HL-60 (cell line): Measurements from ENCODE around the gene ALOXE3.

Experiments
- DNase-seq, 2 experiments: peaks; one replicate each; pipeline ENCODE4 v3.0.0-alpha.2; 2010 to 2020; ENCODE audit warnings: low read depth in 1 of 2, low spot score in 1 of 2
- H3K27ac ChIP-seq: fragments of 250-450 bp; sonication (Bioruptor Pico); replicated peaks from 2 replicates; pipeline ENCODE4 v1.5.1; 2020; ENCODE audit warnings: mild to moderate bottlenecking, moderate library complexity
- H3K27me3 ChIP-seq: fragments of 250-450 bp; sonication (Bioruptor Pico); 2 replicates; pipeline ENCODE4 v1.5.1; 2021; ENCODE audit warnings: mild to moderate bottlenecking, moderate library complexity; ENCODE audit not compliant: insufficient read depth, poor library complexity, severe bottlenecking
- H3K4me3 ChIP-seq: replicated peaks from 2 replicates; pipeline ENCODE4 v1.5.1; 2011; ENCODE audit warnings: mild to moderate bottlenecking, control low read depth, low read length; ENCODE audit not compliant: insufficient read depth
- GABPA ChIP-seq: IDR thresholded peaks from 2 replicates; pipeline ENCODE4 v1.6.1; 2012; ENCODE audit warnings: low read depth
- POLR2AphosphoS5 ChIP-seq: IDR thresholded peaks from 2 replicates; pipeline ENCODE4 v1.6.1; 2012; ENCODE audit warnings: low read depth
- SPI1 ChIP-seq: IDR thresholded peaks from 2 replicates; pipeline ENCODE4 v1.6.1; 2012; ENCODE audit warnings: low read depth, mild to moderate bottlenecking, borderline replicate concordance
- TF ChIP-seq, protein P1 (sequence below): IDR thresholded peaks from 2 replicates; pipeline ENCODE4 v1.6.1; 2012; ENCODE audit warnings: low read depth; ENCODE audit not compliant: insufficient replicate concordance
- TF ChIP-seq, protein P2 (sequence below): IDR thresholded peaks from one replicate; pipeline ENCODE4 v1.5.1; 2011; ENCODE audit warnings: low read length, control low read depth, inconsistent platforms; ENCODE audit not compliant: insufficient read depth

Gene ALOXE3

DNA sequence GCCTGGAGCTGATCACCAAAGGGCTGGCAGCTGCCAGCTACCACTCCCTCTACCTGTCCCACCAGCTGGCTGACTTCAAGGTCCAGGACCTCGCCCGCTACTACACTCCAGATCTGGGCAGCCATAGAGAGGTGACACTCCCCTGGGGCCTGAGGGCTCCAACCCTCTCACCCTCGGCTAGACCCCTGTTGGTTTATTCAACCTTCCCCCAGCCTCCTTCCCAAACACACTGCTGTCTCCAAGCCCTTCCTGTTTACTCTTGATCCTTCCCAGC is 48.8 kb downstream of the ALOXE3 start:
- Histone ChIP-seq H3K27me3 (no peaks in the 10 kb centered on the region), H3K4me3 (no peak overlapping the region), H3K27ac (no peak overlapping the region)
- TF ChIP-seq SPI1 = no peak
- no peak for TF ChIP-seq POLR2AphosphoS5
- TF ChIP-seq, protein P1, sequence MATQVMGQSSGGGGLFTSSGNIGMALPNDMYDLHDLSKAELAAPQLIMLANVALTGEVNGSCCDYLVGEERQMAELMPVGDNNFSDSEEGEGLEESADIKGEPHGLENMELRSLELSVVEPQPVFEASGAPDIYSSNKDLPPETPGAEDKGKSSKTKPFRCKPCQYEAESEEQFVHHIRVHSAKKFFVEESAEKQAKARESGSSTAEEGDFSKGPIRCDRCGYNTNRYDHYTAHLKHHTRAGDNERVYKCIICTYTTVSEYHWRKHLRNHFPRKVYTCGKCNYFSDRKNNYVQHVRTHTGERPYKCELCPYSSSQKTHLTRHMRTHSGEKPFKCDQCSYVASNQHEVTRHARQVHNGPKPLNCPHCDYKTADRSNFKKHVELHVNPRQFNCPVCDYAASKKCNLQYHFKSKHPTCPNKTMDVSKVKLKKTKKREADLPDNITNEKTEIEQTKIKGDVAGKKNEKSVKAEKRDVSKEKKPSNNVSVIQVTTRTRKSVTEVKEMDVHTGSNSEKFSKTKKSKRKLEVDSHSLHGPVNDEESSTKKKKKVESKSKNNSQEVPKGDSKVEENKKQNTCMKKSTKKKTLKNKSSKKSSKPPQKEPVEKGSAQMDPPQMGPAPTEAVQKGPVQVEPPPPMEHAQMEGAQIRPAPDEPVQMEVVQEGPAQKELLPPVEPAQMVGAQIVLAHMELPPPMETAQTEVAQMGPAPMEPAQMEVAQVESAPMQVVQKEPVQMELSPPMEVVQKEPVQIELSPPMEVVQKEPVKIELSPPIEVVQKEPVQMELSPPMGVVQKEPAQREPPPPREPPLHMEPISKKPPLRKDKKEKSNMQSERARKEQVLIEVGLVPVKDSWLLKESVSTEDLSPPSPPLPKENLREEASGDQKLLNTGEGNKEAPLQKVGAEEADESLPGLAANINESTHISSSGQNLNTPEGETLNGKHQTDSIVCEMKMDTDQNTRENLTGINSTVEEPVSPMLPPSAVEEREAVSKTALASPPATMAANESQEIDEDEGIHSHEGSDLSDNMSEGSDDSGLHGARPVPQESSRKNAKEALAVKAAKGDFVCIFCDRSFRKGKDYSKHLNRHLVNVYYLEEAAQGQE = no peak
- TF ChIP-seq, protein P2, sequence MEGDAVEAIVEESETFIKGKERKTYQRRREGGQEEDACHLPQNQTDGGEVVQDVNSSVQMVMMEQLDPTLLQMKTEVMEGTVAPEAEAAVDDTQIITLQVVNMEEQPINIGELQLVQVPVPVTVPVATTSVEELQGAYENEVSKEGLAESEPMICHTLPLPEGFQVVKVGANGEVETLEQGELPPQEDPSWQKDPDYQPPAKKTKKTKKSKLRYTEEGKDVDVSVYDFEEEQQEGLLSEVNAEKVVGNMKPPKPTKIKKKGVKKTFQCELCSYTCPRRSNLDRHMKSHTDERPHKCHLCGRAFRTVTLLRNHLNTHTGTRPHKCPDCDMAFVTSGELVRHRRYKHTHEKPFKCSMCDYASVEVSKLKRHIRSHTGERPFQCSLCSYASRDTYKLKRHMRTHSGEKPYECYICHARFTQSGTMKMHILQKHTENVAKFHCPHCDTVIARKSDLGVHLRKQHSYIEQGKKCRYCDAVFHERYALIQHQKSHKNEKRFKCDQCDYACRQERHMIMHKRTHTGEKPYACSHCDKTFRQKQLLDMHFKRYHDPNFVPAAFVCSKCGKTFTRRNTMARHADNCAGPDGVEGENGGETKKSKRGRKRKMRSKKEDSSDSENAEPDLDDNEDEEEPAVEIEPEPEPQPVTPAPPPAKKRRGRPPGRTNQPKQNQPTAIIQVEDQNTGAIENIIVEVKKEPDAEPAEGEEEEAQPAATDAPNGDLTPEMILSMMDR = no peak
- no peak for TF ChIP-seq GABPA
- DNase-seq = no peak

DNA sequence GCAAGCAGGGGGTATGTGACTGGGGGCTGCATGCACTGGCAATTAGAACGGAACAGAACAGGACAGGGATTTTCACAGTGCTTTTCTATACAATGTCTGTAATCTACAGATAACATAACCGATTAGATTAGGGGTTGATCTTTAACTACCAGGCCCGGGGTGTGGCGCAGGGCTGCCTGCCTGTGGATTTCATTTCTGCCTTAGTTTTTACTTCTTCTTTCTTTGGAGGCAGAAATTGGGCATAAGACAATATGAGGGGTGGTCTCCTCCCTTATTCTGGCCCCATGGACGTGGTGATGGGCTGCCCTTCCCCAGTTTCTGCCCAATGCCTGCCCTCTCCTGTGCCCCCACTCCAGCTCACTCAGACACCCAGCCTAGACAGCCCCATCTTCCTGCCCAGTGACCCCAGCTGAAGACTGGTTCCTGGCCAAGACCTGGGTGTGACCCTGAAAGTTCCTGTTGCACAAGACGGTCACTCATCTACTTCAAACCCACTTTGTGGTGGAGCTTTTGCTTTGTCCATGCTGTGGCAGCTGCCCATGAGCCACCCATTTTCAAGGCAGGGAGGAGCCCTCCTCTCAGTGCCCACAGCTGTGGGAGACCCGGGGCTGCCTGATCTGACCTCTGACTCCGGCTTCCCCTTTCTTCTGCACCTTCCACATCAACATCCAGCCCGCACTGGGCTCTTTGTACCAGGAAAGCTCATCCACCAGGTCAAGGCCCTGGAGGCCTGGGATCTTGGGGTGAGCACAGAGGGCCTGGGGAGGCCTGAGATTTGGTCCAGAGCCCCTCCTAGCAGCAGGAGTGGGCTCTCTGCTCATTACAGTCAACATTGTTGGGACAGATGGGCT is 49.4 kb downstream of the ALOXE3 start:
- H3K4me3 ChIP-seq = no peak overlapping the region
- H3K27me3 ChIP-seq = no peaks in the 10 kb centered on the region
- TF ChIP-seq SPI1 = no peak
- TF ChIP-seq, protein P1 = no peak
- no peak for TF ChIP-seq POLR2AphosphoS5
- no peak for TF ChIP-seq GABPA
- TF ChIP-seq, protein P2 = no peak
- peak in 1 of 2 experiments; percentile 1 for DNase-seq
- no peak overlapping the region for H3K27ac ChIP-seq

DNA sequence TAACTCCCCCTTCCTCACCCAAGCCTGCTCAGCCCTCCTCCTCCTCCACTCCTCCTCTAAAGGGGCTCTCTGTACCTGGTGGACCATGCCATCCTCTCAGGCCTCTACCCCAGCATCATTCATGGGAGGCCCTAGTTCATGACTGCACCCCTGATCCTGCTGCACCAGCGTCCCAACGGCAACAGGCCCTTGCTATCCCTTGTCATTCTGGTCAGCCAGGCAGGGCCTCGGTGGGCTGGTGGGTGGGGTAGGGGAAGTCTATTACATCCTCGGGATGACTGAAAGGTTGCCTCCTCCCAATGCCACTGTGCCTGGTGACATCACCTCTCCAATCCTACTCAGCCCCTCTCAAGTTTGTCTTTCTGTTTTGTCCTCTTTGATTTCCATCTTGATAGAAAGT is 50.5 kb downstream of the ALOXE3 start:
- H3K27me3 ChIP-seq = no peaks in the 10 kb centered on the region
- DNase-seq = no peak
- TF ChIP-seq SPI1 = no peak
- no peak overlapping the region for H3K27ac ChIP-seq
- no peak overlapping the region for H3K4me3 ChIP-seq

DNA sequence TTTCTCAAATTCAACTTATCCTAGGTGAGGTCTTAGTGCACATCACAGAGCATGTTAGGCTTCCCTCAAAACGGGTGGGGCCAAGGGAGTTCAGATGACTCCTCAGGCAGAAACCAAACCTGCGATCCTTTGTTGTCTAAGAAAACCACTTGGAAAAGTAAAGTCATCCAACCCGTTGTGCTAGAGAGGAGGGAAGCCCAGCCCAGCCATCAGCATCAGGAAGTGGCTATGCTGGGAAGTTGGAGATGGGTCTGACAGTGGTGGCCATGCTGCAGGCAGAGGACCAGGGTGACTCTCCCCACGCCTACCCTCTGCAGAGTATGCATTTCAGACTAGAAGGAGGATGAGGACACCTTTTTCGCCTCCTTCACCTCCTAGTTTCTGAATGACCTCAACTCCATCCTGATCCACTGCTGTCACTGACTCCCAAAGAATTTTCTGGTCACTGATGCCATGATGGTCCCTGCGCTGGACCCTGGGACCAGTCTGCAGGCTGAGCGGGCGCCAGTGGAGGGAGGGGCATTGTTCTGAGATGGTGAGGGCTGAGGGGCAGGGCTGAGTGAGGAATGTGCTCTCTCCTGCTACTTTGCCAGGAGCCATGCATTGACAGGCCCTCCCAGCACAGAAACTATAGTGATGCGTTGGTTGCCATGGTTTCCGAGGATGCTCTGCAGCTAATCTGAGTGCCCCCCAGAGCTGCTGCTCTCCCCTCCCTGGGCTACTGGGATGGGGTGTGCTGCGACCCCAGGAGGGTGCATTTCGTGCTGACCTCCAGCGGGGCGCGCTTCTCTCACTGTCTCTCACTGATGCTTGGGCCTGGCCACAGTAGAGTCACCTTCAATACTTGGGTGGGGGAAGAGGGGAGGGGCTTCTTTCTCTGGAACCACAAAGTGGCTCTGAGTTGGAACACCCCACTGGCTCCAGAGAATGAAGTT is 51.2 kb downstream of the ALOXE3 start:
- H3K4me3 ChIP-seq = no peak overlapping the region
- no peaks in the 10 kb centered on the region for H3K27me3 ChIP-seq
- H3K27ac ChIP-seq = no peak overlapping the region
- no peak for DNase-seq
- TF ChIP-seq SPI1 (no peak), POLR2AphosphoS5 (no peak), GABPA (no peak)
- TF ChIP-seq, protein P2 = no peak
- TF ChIP-seq, protein P1 = no peak
